ENCODE data around the gene IL6ST.

Gene IL6ST

DNA sequence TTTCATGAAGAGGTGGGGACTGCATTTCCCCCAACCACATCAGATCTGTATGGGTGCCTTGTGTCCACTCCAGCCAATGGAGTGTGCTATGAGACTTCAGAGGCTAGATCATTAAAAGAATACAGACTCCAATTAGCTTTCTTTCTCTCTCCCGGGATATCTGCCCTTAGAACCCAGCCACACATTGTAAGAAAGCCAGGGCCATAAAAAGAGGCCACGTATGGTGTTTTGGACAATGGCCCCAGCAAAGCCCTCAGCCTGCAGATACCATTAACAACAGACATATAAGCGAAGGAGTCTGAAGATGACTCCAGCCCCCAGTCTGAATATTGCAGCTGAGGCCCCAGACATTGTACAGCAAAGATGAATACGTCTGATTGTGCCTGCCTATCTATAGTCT is 21.5 kb downstream of the IL6ST start:
- Histone ChIP-seq H3K79me2 (ENCODE audit: low read length) (no peaks in the 10 kb centered on the region), H3K4me2 (ENCODE audit: low read length) (no peak overlapping the region)

DNA sequence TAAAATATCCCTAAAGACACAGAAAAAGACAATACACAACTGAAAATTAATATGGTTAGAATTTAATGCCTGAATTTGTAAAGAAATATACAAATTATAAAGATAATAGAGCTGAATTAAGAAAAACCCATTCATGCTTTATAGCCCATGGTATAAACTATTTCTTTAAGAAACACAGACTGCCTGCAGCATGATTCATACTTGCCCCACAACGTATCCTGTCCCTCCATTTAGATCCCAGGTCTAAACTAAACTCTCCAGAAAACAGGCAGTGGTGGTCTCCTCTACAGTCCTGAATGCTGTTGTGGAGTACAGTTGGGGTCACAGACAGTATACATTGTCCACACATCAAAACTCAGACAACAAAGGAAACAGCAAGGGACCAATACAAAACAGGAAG is 24.8 kb downstream of the IL6ST start:
- H3K79me2 ChIP-seq (ENCODE audit: low read length), result no peaks in the 10 kb centered on the region
- no peak overlapping the region for H3K9ac ChIP-seq (ENCODE audit: low read length)
- no peaks in the 10 kb centered on the region for H3K27me3 ChIP-seq (ENCODE audit: low read depth, low read length)
- no peaks in the 10 kb centered on the region for H4K20me1 ChIP-seq (ENCODE audit: insufficient read depth, low read length)
- no peaks in the 10 kb centered on the region for H3K36me3 ChIP-seq (replicated peaks; ENCODE audit: low read depth, low read length)
- no peak overlapping the region for H2AFZ ChIP-seq (ENCODE audit: low read depth, low read length)
- no peak for TF ChIP-seq EZH2phosphoT487 (IDR thresholded peaks at IDR 0.05; ENCODE audit: low read depth)
- TF ChIP-seq, protein P1, sequence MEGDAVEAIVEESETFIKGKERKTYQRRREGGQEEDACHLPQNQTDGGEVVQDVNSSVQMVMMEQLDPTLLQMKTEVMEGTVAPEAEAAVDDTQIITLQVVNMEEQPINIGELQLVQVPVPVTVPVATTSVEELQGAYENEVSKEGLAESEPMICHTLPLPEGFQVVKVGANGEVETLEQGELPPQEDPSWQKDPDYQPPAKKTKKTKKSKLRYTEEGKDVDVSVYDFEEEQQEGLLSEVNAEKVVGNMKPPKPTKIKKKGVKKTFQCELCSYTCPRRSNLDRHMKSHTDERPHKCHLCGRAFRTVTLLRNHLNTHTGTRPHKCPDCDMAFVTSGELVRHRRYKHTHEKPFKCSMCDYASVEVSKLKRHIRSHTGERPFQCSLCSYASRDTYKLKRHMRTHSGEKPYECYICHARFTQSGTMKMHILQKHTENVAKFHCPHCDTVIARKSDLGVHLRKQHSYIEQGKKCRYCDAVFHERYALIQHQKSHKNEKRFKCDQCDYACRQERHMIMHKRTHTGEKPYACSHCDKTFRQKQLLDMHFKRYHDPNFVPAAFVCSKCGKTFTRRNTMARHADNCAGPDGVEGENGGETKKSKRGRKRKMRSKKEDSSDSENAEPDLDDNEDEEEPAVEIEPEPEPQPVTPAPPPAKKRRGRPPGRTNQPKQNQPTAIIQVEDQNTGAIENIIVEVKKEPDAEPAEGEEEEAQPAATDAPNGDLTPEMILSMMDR (IDR thresholded peaks at IDR 0.05; ENCODE audit: low read depth, low read length), result no peak
- no peak overlapping the region for H3K4me2 ChIP-seq (ENCODE audit: low read length)
- no peak overlapping the region for H3K4me3 ChIP-seq (ENCODE audit: low read length)
- no peaks in the 10 kb centered on the region for H3K4me1 ChIP-seq (ENCODE audit: low read length)
- no peak overlapping the region for H3K27ac ChIP-seq (ENCODE audit: low read length)
- H3K9me3 ChIP-seq (ENCODE audit: insufficient read depth, low read length), result no peaks in the 10 kb centered on the region

More for the DNA sequence above, 21.5 kb downstream of the IL6ST start:
- H4K20me1 ChIP-seq (ENCODE audit: insufficient read depth, low read length), result no peaks in the 10 kb centered on the region
- no peaks in the 10 kb centered on the region for H3K9me3 ChIP-seq (ENCODE audit: insufficient read depth, low read length)
- peaks cover 15% of the 10 kb centered on the region for H3K4me1 ChIP-seq (ENCODE audit: low read length)
- TF ChIP-seq, protein P1 (IDR thresholded peaks at IDR 0.05; ENCODE audit: low read depth, low read length), result no peak
- TF ChIP-seq EZH2phosphoT487 (IDR thresholded peaks at IDR 0.05; ENCODE audit: low read depth), result no peak
- H3K4me3 ChIP-seq (ENCODE audit: low read length), result no peak overlapping the region
- H3K27me3 ChIP-seq (ENCODE audit: low read depth, low read length), result no peaks in the 10 kb centered on the region
- no peaks in the 10 kb centered on the region for H3K36me3 ChIP-seq (replicated peaks; ENCODE audit: low read depth, low read length)
- H2AFZ ChIP-seq (ENCODE audit: low read depth, low read length), result no peak overlapping the region
- no peak overlapping the region for H3K9ac ChIP-seq (ENCODE audit: low read length)
- no peak overlapping the region for H3K27ac ChIP-seq (ENCODE audit: low read length)

- Histone ChIP-seq H4K20me1 (ENCODE audit: insufficient read depth, low read length) (no peaks in the 10 kb centered on the region), H3K27ac (ENCODE audit: low read length) (no peak overlapping the region), H2AFZ (ENCODE audit: low read depth, low read length) (no peak overlapping the region), H3K9me3 (ENCODE audit: insufficient read depth, low read length) (no peaks in the 10 kb centered on the region), H3K27me3 (ENCODE audit: low read depth, low read length) (no peaks in the 10 kb centered on the region), H3K4me3 (ENCODE audit: low read length) (no peak overlapping the region), H3K4me2 (ENCODE audit: low read length) (no peak overlapping the region), H3K79me2 (ENCODE audit: low read length) (no peaks in the 10 kb centered on the region), H3K36me3 (replicated peaks; ENCODE audit: low read depth, low read length) (no peaks in the 10 kb centered on the region), H3K4me1 (ENCODE audit: low read length) (no peaks in the 10 kb centered on the region), H3K9ac (ENCODE audit: low read length) (no peak overlapping the region)
- TF ChIP-seq EZH2phosphoT487 (IDR thresholded peaks at IDR 0.05; ENCODE audit: low read depth), result no peak
- TF ChIP-seq, protein P1 (IDR thresholded peaks at IDR 0.05; ENCODE audit: low read depth, low read length), result no peak
Observed at GRCh38 chr5:55966284-55966683, 28.5 kb downstream of the IL6ST start.

GRCh38 chr5:55965525-55965924 is 29.2 kb downstream of the IL6ST start:
- H3K27me3 ChIP-seq (ENCODE audit: low read depth, low read length), result no peaks in the 10 kb centered on the region
- no peaks in the 10 kb centered on the region for H3K36me3 ChIP-seq (replicated peaks; ENCODE audit: low read depth, low read length)
- H3K79me2 ChIP-seq (ENCODE audit: low read length), result no peaks in the 10 kb centered on the region
- H3K4me3 ChIP-seq (ENCODE audit: low read length), result no peak overlapping the region
- H3K9ac ChIP-seq (ENCODE audit: low read length), result no peak overlapping the region
- H3K9me3 ChIP-seq (ENCODE audit: insufficient read depth, low read length), result no peaks in the 10 kb centered on the region
- no peaks in the 10 kb centered on the region for H3K4me1 ChIP-seq (ENCODE audit: low read length)
- H3K27ac ChIP-seq (ENCODE audit: low read length), result no peak overlapping the region
- no peak overlapping the region for H2AFZ ChIP-seq (ENCODE audit: low read depth, low read length)
- H3K4me2 ChIP-seq (ENCODE audit: low read length), result no peak overlapping the region
- no peaks in the 10 kb centered on the region for H4K20me1 ChIP-seq (ENCODE audit: insufficient read depth, low read length)
- TF ChIP-seq, protein P1 (IDR thresholded peaks at IDR 0.05; ENCODE audit: low read depth, low read length), result no peak
- TF ChIP-seq EZH2phosphoT487 (IDR thresholded peaks at IDR 0.05; ENCODE audit: low read depth), result no peak
